GM23338 (cell line): ENCODE results near the gene MAD1L1. TPM values are rescaled to one million over a fixed set of nuclear protein-coding genes. Genes with fewer than 3 reads are reported as not detected.

Source experiments
- ATAC-seq: fragments of 200-7000 bp; cut with Tn5 transposase; 3 replicates; pipeline ENCODE4 v1.9.1; 2020
- DNase-seq: peaks from one replicate; pipeline ENCODE4 v3.0.0-alpha.2; 2015; ENCODE audit warnings: low spot score
- H2AFZ ChIP-seq: fragments of 200-600 bp; sonication (generic); 2 replicates; pipeline ENCODE4 v1.8.0; 2016; ENCODE audit warnings: antibody characterized with exemption, mild to moderate bottlenecking, moderate library complexity
- H3F3A ChIP-seq: fragments of 200-600 bp; sonication (generic); replicated peaks from 2 replicates; pipeline ENCODE4 v1.8.0; 2017; ENCODE audit warnings: antibody characterized with exemption, mixed run types, low read depth
- H3K27ac ChIP-seq: fragments of 200-600 bp; sonication (generic); 2 replicates; pipeline ENCODE4 v1.6.1; 2016; ENCODE audit warnings: low read depth
- H3K27me3 ChIP-seq: fragments of 200-600 bp; sonication (generic); 2 replicates; pipeline ENCODE4 v1.8.0; 2016; ENCODE audit warnings: mild to moderate bottlenecking, mixed run types, moderate library complexity; ENCODE audit not compliant: insufficient read depth
- H3K36me3 ChIP-seq: fragments of 200-600 bp; sonication (generic); 2 replicates; pipeline ENCODE4 v1.8.0; 2016; ENCODE audit warnings: mild to moderate bottlenecking; ENCODE audit not compliant: insufficient read depth
- H3K4me1 ChIP-seq: fragments of 200-600 bp; sonication (generic); 2 replicates; pipeline ENCODE4 v1.8.0; 2016; ENCODE audit warnings: mild to moderate bottlenecking, moderate library complexity; ENCODE audit not compliant: insufficient read depth
- H3K4me2 ChIP-seq: fragments of 200-600 bp; sonication (generic); 2 replicates; pipeline ENCODE4 v1.7.1; 2017; ENCODE audit warnings: mixed run types
- H3K4me3 ChIP-seq: fragments of 200-600 bp; sonication (generic); 2 replicates; pipeline ENCODE4 v1.6.1; 2016; ENCODE audit warnings: mixed run types
- H3K79me2 ChIP-seq: fragments of 200-600 bp; sonication (generic); replicated peaks from 2 replicates; pipeline ENCODE4 v1.8.0; 2017; ENCODE audit warnings: mild to moderate bottlenecking; ENCODE audit not compliant: insufficient read depth
- H3K9me2 ChIP-seq: fragments of 200-600 bp; sonication (generic); 2 replicates; pipeline ENCODE4 v1.8.0; 2017; ENCODE audit not compliant: insufficient read depth
- H4K20me1 ChIP-seq: fragments of 200-600 bp; sonication (generic); replicated peaks from 2 replicates; pipeline ENCODE4 v1.8.0; 2017; ENCODE audit warnings: mild to moderate bottlenecking; ENCODE audit not compliant: insufficient read depth
- H3K27ac Mint-ChIP-seq: 2 replicates; pipeline ENCODE4 v1.8.0; 2020; ENCODE audit warnings: inconsistent platforms, mild to moderate bottlenecking, moderate library complexity, mixed read lengths
- H3K27me3 Mint-ChIP-seq: 3 replicates; pipeline ENCODE4 v1.8.0; 2022; ENCODE audit warnings: low read depth, mild to moderate bottlenecking, moderate library complexity, mixed read lengths, inconsistent platforms; ENCODE audit not compliant: insufficient read depth, poor library complexity
- H3K36me3 Mint-ChIP-seq: 3 replicates; pipeline ENCODE4 v1.8.0; 2021; ENCODE audit warnings: low read depth, mild to moderate bottlenecking, inconsistent platforms, moderate library complexity, mixed read lengths
- H3K4me1 Mint-ChIP-seq: 3 replicates; pipeline ENCODE4 v1.8.0; 2020; ENCODE audit warnings: mild to moderate bottlenecking, inconsistent platforms, mixed read lengths
- H3K4me3 Mint-ChIP-seq: 3 replicates; pipeline ENCODE4 v1.8.0; 2021; ENCODE audit warnings: moderate library complexity, mild to moderate bottlenecking, inconsistent platforms, mixed read lengths
- H3K9me3 Mint-ChIP-seq: 3 replicates; pipeline ENCODE4 v1.8.0; 2020; ENCODE audit warnings: moderate library complexity, mild to moderate bottlenecking, inconsistent platforms, mixed read lengths
- CREB1 ChIP-seq: fragments of 250-450 bp; sonication (Bioruptor Pico); IDR thresholded peaks from 2 replicates; pipeline ENCODE4 v1.5.0; 2020; ENCODE audit warnings: low read depth, mild to moderate bottlenecking, moderate library complexity
- EZH2phosphoT487 ChIP-seq: fragments of 200-600 bp; sonication (generic); IDR thresholded peaks from one replicate; pipeline ENCODE4 v1.8.1; 2018; ENCODE audit warnings: antibody characterized with exemption; ENCODE audit not compliant: unreplicated experiment
- JUNB ChIP-seq: IDR thresholded peaks from one replicate; pipeline ENCODE4 v1.6.1; 2016; ENCODE audit warnings: antibody characterized with exemption; ENCODE audit not compliant: unreplicated experiment
- NANOG ChIP-seq: IDR thresholded peaks from 2 replicates; pipeline ENCODE4 v1.6.1; 2016; ENCODE audit warnings: antibody characterized with exemption, borderline replicate concordance
- POLR2AphosphoS5 ChIP-seq: IDR thresholded peaks from 2 replicates; pipeline ENCODE4 v1.6.1; 2016; ENCODE audit warnings: antibody characterized with exemption, low read depth
- REST ChIP-seq: IDR thresholded peaks from one replicate; pipeline ENCODE4 v1.6.1; 2018; ENCODE audit warnings: antibody characterized with exemption; ENCODE audit not compliant: unreplicated experiment
- STAT1 ChIP-seq: IDR thresholded peaks from one replicate; pipeline ENCODE4 v1.6.1; 2016; ENCODE audit warnings: antibody characterized with exemption; ENCODE audit not compliant: unreplicated experiment
- ZNF114 ChIP-seq: fragments of 250-450 bp; sonication (Bioruptor Pico); IDR thresholded peaks from 2 replicates; pipeline ENCODE4 v1.5.0; 2020; ENCODE audit warnings: mild to moderate bottlenecking, moderate library complexity
- polyA plus RNA-seq: library from polyadenylated mRNA; unstranded; fragments of >200 nt; fragmentation: Nextera tagmentation; extraction: Ambion mirVana; gene quantifications from 2 replicates; pipeline ENCODE4 v1.2.1, GENCODE V29; 2016
- total RNA-seq: library from RNA; depleted of rRNA; stranded (reverse); fragments of >200 nt; shearing (Covaris generic); gene quantifications from 2 replicates; pipeline ENCODE4 v1.2.3, GENCODE V29; 2014
- TF ChIP-seq, protein P1 (sequence below): IDR thresholded peaks from 2 replicates; pipeline ENCODE4 v1.6.1; 2016; ENCODE audit warnings: antibody characterized with exemption
- TF ChIP-seq, protein P2 (sequence below), 2 experiments: fragments of 200-600 bp in 1 of 2; sonication (generic) in 1 of 2; conservative IDR thresholded peaks; 2 replicates each; pipeline versions ENCODE4 v1.5.1 to v1.6.1; 2016 to 2017; ENCODE audit warnings: antibody characterized with exemption in 2 of 2, low read depth in 2 of 2, mild to moderate bottlenecking in 2 of 2, moderate library complexity in 1 of 2

Gene MAD1L1
- total and polyA plus RNA-seq, 2 experiments from 2014 or later: 40.3 to 59.3 TPM

DNA sequence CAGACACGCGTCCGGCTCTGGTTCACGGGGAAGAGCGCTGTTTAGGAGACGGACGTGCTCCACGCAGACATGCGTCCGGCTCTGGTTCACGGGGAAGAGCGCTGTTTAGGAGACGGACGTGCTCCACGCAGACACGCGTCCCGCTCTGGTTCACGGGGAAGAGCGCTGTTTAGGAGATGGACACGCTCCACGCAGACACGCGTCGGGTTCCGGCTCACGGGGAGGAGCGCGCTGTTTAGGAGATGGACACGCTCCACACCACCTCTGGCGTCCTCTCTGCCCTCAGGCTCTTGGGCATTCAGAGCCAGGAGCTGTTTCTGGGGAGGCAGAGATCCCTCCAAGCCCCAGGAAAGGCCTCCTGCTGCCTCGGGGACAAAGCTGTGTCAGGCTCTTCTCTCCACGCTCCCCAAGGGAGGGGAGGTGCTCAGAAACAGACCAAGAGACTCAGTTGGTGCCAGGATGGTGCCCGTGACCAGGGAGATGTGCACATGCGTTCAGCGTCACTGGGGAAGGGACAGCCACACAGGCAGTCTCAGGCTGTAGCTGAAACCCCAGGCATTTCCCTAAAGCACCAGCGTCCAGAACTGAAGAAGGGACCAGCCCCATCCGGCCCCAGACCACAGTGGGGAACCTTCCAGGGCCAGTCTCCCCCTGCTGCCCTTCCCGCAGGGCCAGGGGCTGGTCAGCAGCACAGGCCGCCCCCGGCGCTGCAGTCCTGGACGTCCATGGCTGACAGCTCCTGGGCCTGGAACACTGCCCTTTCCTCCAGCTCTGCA is 387.0 kb downstream of the MAD1L1 start:
- H3K79me2 ChIP-seq: no peaks in the 10 kb centered on the region
- no peak for DNase-seq
- Mint-ChIP-seq H3K4me3 (no peak overlapping the region), H3K27ac (no peak overlapping the region; the same call in 1 of the 2 replicates), H3K9me3 (no peaks in the 10 kb centered on the region; the same call in 2 of the 3 replicates), H3K36me3 (no peaks in the 10 kb centered on the region; the same call in 2 of the 3 replicates), H3K27me3 (peaks cover 9% of the 10 kb centered on the region), H3K4me1 (peaks cover 6% of the 10 kb centered on the region)
- no peak for TF ChIP-seq CREB1 (CRISPR knock-in tag)
- H3K27me3 ChIP-seq: no peaks in the 10 kb centered on the region
- no peak for ATAC-seq
- H3K27ac ChIP-seq: no peak overlapping the region
- H3K4me1 ChIP-seq: no peaks in the 10 kb centered on the region
- no peaks in the 10 kb centered on the region for H3F3A ChIP-seq
- H3K4me2 ChIP-seq: no peak overlapping the region
- H3K4me3 ChIP-seq: no peak overlapping the region
- no peaks in the 10 kb centered on the region for H3K9me2 ChIP-seq
- no peaks in the 10 kb centered on the region for H4K20me1 ChIP-seq
- H2AFZ ChIP-seq: no peak overlapping the region
- H3K36me3 ChIP-seq: no peaks in the 10 kb centered on the region

DNA sequence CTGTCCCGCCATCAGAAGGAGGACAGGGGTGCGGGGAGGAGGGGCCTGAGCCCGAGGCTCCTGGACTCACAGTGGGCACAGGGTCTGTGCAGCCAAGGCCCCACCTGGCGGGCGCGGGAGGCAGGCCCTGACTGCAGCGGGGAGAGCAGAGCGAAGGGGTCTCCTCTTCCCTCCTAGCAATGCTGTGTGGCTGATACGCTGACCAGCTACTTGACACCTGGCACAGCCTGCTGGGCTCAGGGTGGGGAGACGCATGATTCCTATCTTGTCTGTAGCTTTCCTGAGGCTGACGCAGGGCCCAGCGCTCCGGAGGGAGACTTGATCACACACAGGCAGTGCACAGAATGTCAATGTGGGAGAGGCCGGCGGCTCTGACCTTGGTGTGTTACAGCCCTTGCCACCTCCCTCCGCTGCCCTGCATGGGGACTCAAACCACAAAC is 387.8 kb downstream of the MAD1L1 start:
- H3K4me2 ChIP-seq: no peak overlapping the region
- peaks cover 10% of the 10 kb centered on the region for H3K27me3 Mint-ChIP-seq
- no peak overlapping the region for H3K27ac Mint-ChIP-seq
- H3K36me3 Mint-ChIP-seq: no peaks in the 10 kb centered on the region; the same call in 2 of the 3 replicates
- no peak overlapping the region for H3K4me3 Mint-ChIP-seq
- H3K4me1 ChIP-seq: no peaks in the 10 kb centered on the region
- no peak overlapping the region for H3K4me3 ChIP-seq
- H3K9me3 Mint-ChIP-seq: no peaks in the 10 kb centered on the region; the same call in 2 of the 3 replicates
- DNase-seq: no peak
- no peak overlapping the region for H3K27ac ChIP-seq
- H4K20me1 ChIP-seq: no peaks in the 10 kb centered on the region
- no peak for ATAC-seq
- no peaks in the 10 kb centered on the region for H3K36me3 ChIP-seq
- no peaks in the 10 kb centered on the region for H3K27me3 ChIP-seq
- peaks cover 6% of the 10 kb centered on the region for H3K4me1 Mint-ChIP-seq
- no peaks in the 10 kb centered on the region for H3F3A ChIP-seq
- no peaks in the 10 kb centered on the region for H3K9me2 ChIP-seq
- H2AFZ ChIP-seq: no peak overlapping the region
- no peaks in the 10 kb centered on the region for H3K79me2 ChIP-seq
- TF ChIP-seq REST (no peak), CREB1 (CRISPR knock-in tag) (no peak), NANOG (no peak), JUNB (no peak), ZNF114 (no peak), POLR2AphosphoS5 (no peak), STAT1 (no peak), EZH2phosphoT487 (no peak)
- TF ChIP-seq, protein P1, sequence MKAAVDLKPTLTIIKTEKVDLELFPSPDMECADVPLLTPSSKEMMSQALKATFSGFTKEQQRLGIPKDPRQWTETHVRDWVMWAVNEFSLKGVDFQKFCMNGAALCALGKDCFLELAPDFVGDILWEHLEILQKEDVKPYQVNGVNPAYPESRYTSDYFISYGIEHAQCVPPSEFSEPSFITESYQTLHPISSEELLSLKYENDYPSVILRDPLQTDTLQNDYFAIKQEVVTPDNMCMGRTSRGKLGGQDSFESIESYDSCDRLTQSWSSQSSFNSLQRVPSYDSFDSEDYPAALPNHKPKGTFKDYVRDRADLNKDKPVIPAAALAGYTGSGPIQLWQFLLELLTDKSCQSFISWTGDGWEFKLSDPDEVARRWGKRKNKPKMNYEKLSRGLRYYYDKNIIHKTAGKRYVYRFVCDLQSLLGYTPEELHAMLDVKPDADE: no peak
- TF ChIP-seq, protein P2, sequence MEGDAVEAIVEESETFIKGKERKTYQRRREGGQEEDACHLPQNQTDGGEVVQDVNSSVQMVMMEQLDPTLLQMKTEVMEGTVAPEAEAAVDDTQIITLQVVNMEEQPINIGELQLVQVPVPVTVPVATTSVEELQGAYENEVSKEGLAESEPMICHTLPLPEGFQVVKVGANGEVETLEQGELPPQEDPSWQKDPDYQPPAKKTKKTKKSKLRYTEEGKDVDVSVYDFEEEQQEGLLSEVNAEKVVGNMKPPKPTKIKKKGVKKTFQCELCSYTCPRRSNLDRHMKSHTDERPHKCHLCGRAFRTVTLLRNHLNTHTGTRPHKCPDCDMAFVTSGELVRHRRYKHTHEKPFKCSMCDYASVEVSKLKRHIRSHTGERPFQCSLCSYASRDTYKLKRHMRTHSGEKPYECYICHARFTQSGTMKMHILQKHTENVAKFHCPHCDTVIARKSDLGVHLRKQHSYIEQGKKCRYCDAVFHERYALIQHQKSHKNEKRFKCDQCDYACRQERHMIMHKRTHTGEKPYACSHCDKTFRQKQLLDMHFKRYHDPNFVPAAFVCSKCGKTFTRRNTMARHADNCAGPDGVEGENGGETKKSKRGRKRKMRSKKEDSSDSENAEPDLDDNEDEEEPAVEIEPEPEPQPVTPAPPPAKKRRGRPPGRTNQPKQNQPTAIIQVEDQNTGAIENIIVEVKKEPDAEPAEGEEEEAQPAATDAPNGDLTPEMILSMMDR (conservative IDR thresholded peaks at IDR 0.05; ENCODE audit: low read depth in 2 of 2): no peak
